Heart left ventricle (tissue), 13 donors: Measurements from ENCODE around the gene ARHGEF33.

Experiments used
- POLR2A ChIP-seq, 2 donors: fragments of 450-650 bp; IDR thresholded peaks; one replicate each; pipeline ENCODE4 v1.6.1; 2017; ENCODE audit warnings: antibody characterized with exemption in 2 of 2, mild to moderate bottlenecking in 2 of 2, moderate library complexity in 2 of 2
- TF ChIP-seq, protein P1 (sequence below), 12 donors: fragments of 200-600 bp; sonication (generic) in 4 of 12; IDR thresholded peaks; one replicate each; pipeline versions ENCODE4 v1.5.0 to v1.8.0; 2018 to 2022; ENCODE audit warnings: antibody characterized with exemption in 12 of 12, mild to moderate bottlenecking in 5 of 12
- donor health status: ischemic (EF 13 %, LVEDD 7.1; RV severe dilation, severe dysfunction).
- donor health status: DM: no; HTN: yes; CAD: no.
- donor health status: DM: no; HTN: no; CAD: no.
- donor health status: ischemic (EF 25% LVEDD 6.9; RV normal size, moderate dysfunction).
- donor health status: ischemic (EF 25% LVEDD 5.7; RV mildly dilated, moderate dysfunction).
- donor health status: ischemic (EF 35%, LVEDD 5.7; RV mildly dilated, moderate dysfunction).
- donor health status: nonischemic (EF 11% LVEDD 7.7; RV severe dilation, severe dysfunction).
- donor health status: DM: yes; HTN: yes; CAD: no.
- donor health status: PGD.
- donor health status: ischemic (EF 29% LVEDD 5.4; RV normal size, mild dysfunction).
- donor health status: nonischemic (EF 23%, LVEDD 6.1; RV moderate dilation, normal function).

- TF ChIP-seq, protein P1, sequence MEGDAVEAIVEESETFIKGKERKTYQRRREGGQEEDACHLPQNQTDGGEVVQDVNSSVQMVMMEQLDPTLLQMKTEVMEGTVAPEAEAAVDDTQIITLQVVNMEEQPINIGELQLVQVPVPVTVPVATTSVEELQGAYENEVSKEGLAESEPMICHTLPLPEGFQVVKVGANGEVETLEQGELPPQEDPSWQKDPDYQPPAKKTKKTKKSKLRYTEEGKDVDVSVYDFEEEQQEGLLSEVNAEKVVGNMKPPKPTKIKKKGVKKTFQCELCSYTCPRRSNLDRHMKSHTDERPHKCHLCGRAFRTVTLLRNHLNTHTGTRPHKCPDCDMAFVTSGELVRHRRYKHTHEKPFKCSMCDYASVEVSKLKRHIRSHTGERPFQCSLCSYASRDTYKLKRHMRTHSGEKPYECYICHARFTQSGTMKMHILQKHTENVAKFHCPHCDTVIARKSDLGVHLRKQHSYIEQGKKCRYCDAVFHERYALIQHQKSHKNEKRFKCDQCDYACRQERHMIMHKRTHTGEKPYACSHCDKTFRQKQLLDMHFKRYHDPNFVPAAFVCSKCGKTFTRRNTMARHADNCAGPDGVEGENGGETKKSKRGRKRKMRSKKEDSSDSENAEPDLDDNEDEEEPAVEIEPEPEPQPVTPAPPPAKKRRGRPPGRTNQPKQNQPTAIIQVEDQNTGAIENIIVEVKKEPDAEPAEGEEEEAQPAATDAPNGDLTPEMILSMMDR (IDR thresholded peaks at IDR 0.05), result no peak
- TF ChIP-seq POLR2A (IDR thresholded peaks at IDR 0.05), result no peak
Observed at GRCh38 chr2:38905251-38905650, 15.6 kb downstream of the ARHGEF33 start.
